Esophagus (tissue), 2 donors: Measurements from ENCODE around the gene XIRP2. TPM values are rescaled to one million over a fixed set of nuclear protein-coding genes. Genes with fewer than 3 reads are reported as not detected.

Experiments
- H3K27ac ChIP-seq, 2 donors: one replicate each; pipeline ENCODE4 v1.5.1; 2013; ENCODE audit warnings: low read depth in 2 of 2, mild to moderate bottlenecking in 2 of 2, inconsistent platforms in 1 of 2, low read length in 1 of 2, moderate library complexity in 1 of 2
- H3K27me3 ChIP-seq, 2 donors: one replicate each; pipeline ENCODE4 v1.6.1; 2013; ENCODE audit warnings: low read length in 2 of 2, control low read depth in 1 of 2, mild to moderate bottlenecking in 1 of 2; ENCODE audit not compliant: insufficient read depth in 2 of 2, control insufficient read depth in 1 of 2
- H3K36me3 ChIP-seq, 2 donors: one replicate each; pipeline ENCODE4 v1.6.1; 2013; ENCODE audit warnings: low read length in 1 of 2; ENCODE audit not compliant: control insufficient read depth in 2 of 2, insufficient read depth in 2 of 2
- H3K4me1 ChIP-seq, 2 donors: one replicate each; pipeline ENCODE4 v1.6.1; 2013; ENCODE audit warnings: low read length in 1 of 2; ENCODE audit not compliant: control insufficient read depth in 2 of 2, insufficient read depth in 2 of 2
- H3K4me3 ChIP-seq, 2 donors: one replicate each; pipeline ENCODE4 v1.5.1; 2013; ENCODE audit warnings: low read length in 2 of 2, mild to moderate bottlenecking in 2 of 2, low read depth in 1 of 2, moderate library complexity in 1 of 2
- H3K9me3 ChIP-seq, 2 donors: one replicate each; pipeline ENCODE4 v1.6.1; 2013; ENCODE audit warnings: mild to moderate bottlenecking in 2 of 2, low read depth in 1 of 2, low read length in 1 of 2, moderate library complexity in 1 of 2; ENCODE audit not compliant: control insufficient read depth in 2 of 2, insufficient read depth in 1 of 2
- WGBS, 2 donors: extraction: QIAGEN DNeasy Blood & Tissue Kit; methylation state at CpG; one replicate each; pipeline ENCODE4 v1.1.7; 2013; 5-methylcytosine and 5-hydroxymethylcytosine counted together
- polyA plus RNA-seq, 2 donors: library from polyadenylated mRNA; stranded (reverse); fragments of 200-250 nt; gene quantifications; one replicate each; pipeline ENCODE4 v1.2.3, GENCODE V29; 2013
- donor health status: healthy with polysubstance abuse.
- donor health status: Bipolar disorder and iron deficiency.

Gene XIRP2, protein sequence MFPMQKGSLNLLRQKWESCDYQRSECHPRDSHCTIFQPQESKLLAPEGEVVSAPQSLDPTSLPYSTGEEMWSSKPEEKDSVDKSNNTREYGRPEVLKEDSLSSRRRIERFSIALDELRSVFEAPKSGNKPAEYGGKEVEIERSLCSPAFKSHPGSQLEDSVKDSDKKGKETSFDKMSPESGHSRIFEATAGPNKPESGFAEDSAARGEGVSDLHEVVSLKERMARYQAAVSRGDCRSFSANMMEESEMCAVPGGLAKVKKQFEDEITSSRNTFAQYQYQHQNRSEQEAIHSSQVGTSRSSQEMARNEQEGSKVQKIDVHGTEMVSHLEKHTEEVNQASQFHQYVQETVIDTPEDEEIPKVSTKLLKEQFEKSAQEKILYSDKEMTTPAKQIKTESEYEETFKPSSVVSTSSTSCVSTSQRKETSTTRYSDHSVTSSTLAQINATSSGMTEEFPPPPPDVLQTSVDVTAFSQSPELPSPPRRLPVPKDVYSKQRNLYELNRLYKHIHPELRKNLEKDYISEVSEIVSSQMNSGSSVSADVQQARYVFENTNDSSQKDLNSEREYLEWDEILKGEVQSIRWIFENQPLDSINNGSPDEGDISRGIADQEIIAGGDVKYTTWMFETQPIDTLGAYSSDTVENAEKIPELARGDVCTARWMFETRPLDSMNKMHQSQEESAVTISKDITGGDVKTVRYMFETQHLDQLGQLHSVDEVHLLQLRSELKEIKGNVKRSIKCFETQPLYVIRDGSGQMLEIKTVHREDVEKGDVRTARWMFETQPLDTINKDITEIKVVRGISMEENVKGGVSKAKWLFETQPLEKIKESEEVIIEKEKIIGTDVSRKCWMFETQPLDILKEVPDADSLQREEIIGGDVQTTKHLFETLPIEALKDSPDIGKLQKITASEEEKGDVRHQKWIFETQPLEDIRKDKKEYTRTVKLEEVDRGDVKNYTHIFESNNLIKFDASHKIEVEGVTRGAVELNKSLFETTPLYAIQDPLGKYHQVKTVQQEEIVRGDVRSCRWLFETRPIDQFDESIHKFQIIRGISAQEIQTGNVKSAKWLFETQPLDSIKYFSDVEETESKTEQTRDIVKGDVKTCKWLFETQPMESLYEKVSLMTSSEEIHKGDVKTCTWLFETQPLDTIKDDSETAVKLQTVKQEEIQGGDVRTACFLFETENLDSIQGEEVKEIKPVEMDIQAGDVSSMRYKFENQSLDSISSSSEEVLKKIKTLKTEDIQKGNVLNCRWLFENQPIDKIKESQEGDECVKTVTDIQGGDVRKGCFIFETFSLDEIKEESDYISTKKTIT (N-terminal part only)
- polyA plus RNA-seq, result under 1 TPM; 0.10 to 0.13 TPM

DNA sequence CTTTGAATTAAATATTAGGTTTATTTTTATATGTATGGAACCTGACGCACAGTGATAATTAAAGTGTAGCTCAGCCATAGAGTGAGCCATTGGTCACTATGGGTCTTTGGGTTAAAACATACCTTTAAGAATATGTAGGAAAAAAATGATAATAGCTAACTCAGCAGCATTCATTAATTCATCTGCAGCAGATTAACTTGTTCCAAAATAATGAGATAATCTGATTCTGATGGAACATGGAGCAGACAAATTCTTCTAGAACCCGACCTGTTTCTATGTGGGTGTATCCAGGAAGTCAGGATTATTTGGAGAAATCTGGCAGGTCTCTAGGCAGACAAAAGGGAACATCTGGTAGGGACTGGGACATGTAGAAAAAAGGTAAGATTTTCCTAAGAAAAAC lies at the start of gene XIRP2:
XIRP2 (plus strand) TSS at position 301 of the 400 bp plus-strand sequence. CDS start 15,003 bp downstream, outside the sequence.
- no peaks in the 10 kb centered on the region for H3K9me3 ChIP-seq
- H3K27me3 ChIP-seq, result no peaks in the 10 kb centered on the region
- no peak within 1 kb of the TSS for H3K4me3 ChIP-seq
- H3K27ac ChIP-seq, result no peak within 1 kb of the TSS
- H3K36me3 ChIP-seq, result no peaks in the 10 kb centered on the region
- WGBS, 2 donors, result 75 to 80% methylated on average over 2 of the region's 2 CpGs
- H3K4me1 ChIP-seq, result no peaks in the 10 kb centered on the region

GRCh38 chr2:166841152-166841551 lies 47.1 kb upstream of the XIRP2 start:
- WGBS, 2 donors, result 47 to 61% methylated on average over 2 of the region's 2 CpGs
- no peaks in the 10 kb centered on the region for H3K36me3 ChIP-seq
- no peaks in the 10 kb centered on the region for H3K4me1 ChIP-seq
- H3K4me3 ChIP-seq, result no peak overlapping the region
- no peaks in the 10 kb centered on the region for H3K27me3 ChIP-seq
- no peak overlapping the region for H3K27ac ChIP-seq
- no peaks in the 10 kb centered on the region for H3K9me3 ChIP-seq

DNA sequence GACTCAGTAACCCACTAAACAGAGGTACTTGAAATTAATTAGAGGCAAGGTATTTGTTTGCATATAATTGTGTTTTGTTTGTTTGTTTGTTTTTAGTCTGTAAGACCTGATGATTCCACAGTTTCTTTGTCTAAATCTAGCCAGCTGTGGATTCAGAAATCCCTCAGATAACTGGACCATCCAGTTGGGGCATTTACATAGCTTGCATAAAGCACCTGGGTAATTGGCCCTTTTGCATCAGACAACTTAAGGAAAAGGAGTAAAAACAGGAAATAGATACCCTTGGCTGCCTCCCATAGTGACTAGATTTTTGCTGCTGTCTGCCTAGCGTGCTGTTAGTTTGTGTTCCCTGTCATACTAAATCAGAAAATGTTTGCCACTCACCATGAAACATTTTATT lies 46.6 kb upstream of the XIRP2 start:
- H3K9me3 ChIP-seq, result no peaks in the 10 kb centered on the region
- no peak overlapping the region for H3K4me3 ChIP-seq
- H3K36me3 ChIP-seq, result no peaks in the 10 kb centered on the region
- no peaks in the 10 kb centered on the region for H3K27me3 ChIP-seq
- no peak overlapping the region for H3K27ac ChIP-seq
- WGBS, 2 donors, result 27 to 52% methylated on average over 1 of the region's 1 CpG
- no peaks in the 10 kb centered on the region for H3K4me1 ChIP-seq

DNA sequence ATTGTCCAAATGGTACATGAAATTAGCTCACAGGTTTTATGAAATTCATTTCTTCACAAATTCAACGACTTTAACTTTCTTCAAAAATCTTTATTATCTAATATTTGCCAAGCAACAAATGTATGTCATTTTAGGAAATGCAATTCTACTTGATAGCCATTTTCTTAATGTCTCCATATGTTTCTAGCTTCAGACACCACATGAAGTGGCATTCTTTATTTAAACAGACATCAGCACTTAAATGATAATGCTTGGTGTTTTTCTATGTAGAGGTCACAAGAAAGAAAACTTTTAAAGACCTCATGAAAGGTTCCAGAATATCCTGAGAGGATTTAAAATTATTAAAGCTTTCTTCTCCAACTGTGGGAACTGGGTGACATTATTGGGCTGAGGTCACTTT lies 44.2 kb upstream of the XIRP2 start:
- Histone ChIP-seq H3K27me3 (no peaks in the 10 kb centered on the region), H3K36me3 (no peaks in the 10 kb centered on the region), H3K4me1 (no peaks in the 10 kb centered on the region), H3K4me3 (no peak overlapping the region), H3K9me3 (no peaks in the 10 kb centered on the region), H3K27ac (no peak overlapping the region)
- 74 to 76% methylated on average over 1 of the region's 1 CpG for WGBS, 2 donors

- no peaks in the 10 kb centered on the region for H3K27me3 ChIP-seq
- no peak overlapping the region for H3K4me3 ChIP-seq
- 46 to 57% methylated on average over 6 of the region's 6 CpGs for WGBS, 2 donors
- no peaks in the 10 kb centered on the region for H3K9me3 ChIP-seq
- H3K4me1 ChIP-seq, result no peaks in the 10 kb centered on the region
- H3K27ac ChIP-seq, result no peak overlapping the region
- no peaks in the 10 kb centered on the region for H3K36me3 ChIP-seq
These were observed 25.7 kb upstream of the XIRP2 start for GRCh38 chr2:166862468-166863132.

DNA sequence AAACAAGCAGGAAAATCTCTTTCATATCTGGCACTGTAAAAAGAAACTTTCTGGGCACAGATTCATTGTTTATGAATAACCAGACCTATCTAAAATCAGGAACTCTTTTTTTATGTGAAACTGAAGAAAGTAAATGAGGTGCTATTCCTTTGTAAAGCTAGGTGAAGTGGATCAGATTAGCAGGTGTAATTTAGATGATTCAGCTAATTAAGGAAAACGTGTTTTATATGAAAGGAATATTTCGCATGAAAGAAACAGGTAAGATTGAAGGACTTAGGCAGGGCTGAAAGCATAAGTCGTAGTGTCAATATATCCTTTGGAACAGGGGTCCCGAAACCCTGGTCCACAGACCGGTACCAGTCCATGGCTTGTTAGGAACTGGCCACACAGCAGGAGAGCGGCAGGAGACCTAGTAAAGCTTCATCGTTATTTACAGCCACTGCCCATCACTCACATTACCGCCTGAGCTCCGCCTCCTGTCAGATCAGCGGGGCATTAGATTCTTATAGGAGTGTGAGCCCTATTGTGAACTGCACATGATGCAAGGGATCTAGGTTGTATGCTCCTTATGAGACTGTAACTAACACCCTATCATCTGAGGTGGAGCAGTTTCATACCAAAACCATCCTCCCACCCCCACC lies 20.3 kb upstream of the XIRP2 start:
- H3K27ac ChIP-seq, result no peak overlapping the region
- no peaks in the 10 kb centered on the region for H3K4me1 ChIP-seq
- no peaks in the 10 kb centered on the region for H3K27me3 ChIP-seq
- no peaks in the 10 kb centered on the region for H3K36me3 ChIP-seq
- no peaks in the 10 kb centered on the region for H3K9me3 ChIP-seq
- H3K4me3 ChIP-seq, result no peak overlapping the region
- WGBS, 2 donors, result 74 to 77% methylated on average over 10 of the region's 10 CpGs

DNA sequence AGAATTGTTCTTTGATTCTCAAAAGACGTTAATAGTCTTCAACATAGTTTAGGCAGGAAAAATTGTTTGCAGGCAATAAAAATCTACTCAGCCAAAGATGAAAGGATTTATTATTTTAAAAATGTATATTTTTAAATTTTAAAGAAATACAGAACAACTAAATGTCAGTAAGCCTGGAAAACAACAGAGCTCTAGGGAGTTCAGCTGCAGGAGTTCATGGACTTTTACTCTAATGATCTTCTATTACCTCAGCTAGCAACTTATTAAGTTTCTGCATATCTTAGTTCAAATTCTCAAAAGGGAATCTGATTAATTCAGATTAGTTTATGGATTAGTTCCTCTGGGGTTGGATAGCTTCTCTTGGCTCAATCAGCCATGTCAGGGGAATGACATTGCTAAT lies 17.9 kb upstream of the XIRP2 start:
- no peak overlapping the region for H3K4me3 ChIP-seq
- H3K9me3 ChIP-seq, result no peaks in the 10 kb centered on the region
- H3K27me3 ChIP-seq, result no peaks in the 10 kb centered on the region
- H3K27ac ChIP-seq, result no peak overlapping the region
- no peaks in the 10 kb centered on the region for H3K36me3 ChIP-seq
- H3K4me1 ChIP-seq, result no peaks in the 10 kb centered on the region
- WGBS, 2 donors, result 83 to 92% methylated on average over 1 of the region's 1 CpG

- H3K4me3 ChIP-seq, result no peak overlapping the region
- no peaks in the 10 kb centered on the region for H3K4me1 ChIP-seq
- WGBS, 2 donors, result 65 to 68% methylated on average over 1 of the region's 1 CpG
- no peaks in the 10 kb centered on the region for H3K27me3 ChIP-seq
- H3K36me3 ChIP-seq, result no peaks in the 10 kb centered on the region
- no peak overlapping the region for H3K27ac ChIP-seq
- H3K9me3 ChIP-seq, result no peaks in the 10 kb centered on the region
These were observed 7.1 kb upstream of the XIRP2 start for GRCh38 chr2:166881177-166881576.
